ENCODE measurements around the gene SGSM2.
A peak's percentile ranks its signal among the peaks of the same experiment; 100 is the strongest.

SGSM2 gene

GRCh38 chr17:2335726-2336214 is 1.5 kb upstream of the SGSM2 start:
- peak overlapping the region; percentile 99 for H3K4me3 ChIP-seq (ENCODE audit: low read depth, low read length)

- H3K4me3 ChIP-seq (ENCODE audit: low read depth, low read length) = peak within 1 kb of the TSS; percentile 99
Observed at GRCh38 chr17:2336215-2336851, 968 bp upstream of the SGSM2 start, which contains the start of gene TSR1. TSS of gene TSR1 (minus strand) at chr17:2336457. CDS start at chr17:2336427, 30 bp downstream.

- H3K4me3 ChIP-seq (ENCODE audit: low read depth, low read length) = peak overlapping the region; percentile 99
Observed at GRCh38 chr17:2337544-2338314, 428 bp downstream of the SGSM2 start.

- H3K4me3 ChIP-seq (ENCODE audit: low read depth, low read length) = peak overlapping the region; percentile 99
Observed at GRCh38 chr17:2338315-2338657, 985 bp downstream of the SGSM2 start.

- H3K4me3 ChIP-seq (ENCODE audit: low read depth, low read length) = no peak overlapping the region
Observed at GRCh38 chr17:2343421-2343820, 6.1 kb downstream of the SGSM2 start.

GRCh38 chr17:2344528-2344927 is 7.2 kb downstream of the SGSM2 start:
- no peak overlapping the region for H3K4me3 ChIP-seq (ENCODE audit: low read depth, low read length)

- no peak overlapping the region for H3K4me3 ChIP-seq (ENCODE audit: low read depth, low read length)
Observed at GRCh38 chr17:2346475-2346874, 9.2 kb downstream of the SGSM2 start.

- H3K4me3 ChIP-seq (ENCODE audit: low read depth, low read length) = no peak overlapping the region
Observed at GRCh38 chr17:2347805-2348685, 10.7 kb downstream of the SGSM2 start.

- H3K4me3 ChIP-seq (ENCODE audit: low read depth, low read length) = no peak overlapping the region
Observed at GRCh38 chr17:2351269-2351668, 14.0 kb downstream of the SGSM2 start.

- H3K4me3 ChIP-seq (ENCODE audit: low read depth, low read length) = no peak overlapping the region
Observed at GRCh38 chr17:2354311-2354710, 17.0 kb downstream of the SGSM2 start.

- no peak overlapping the region for H3K4me3 ChIP-seq (ENCODE audit: low read depth, low read length)
Observed at GRCh38 chr17:2357237-2357636, 19.9 kb downstream of the SGSM2 start.

- H3K4me3 ChIP-seq (ENCODE audit: low read depth, low read length) = no peak overlapping the region
Observed at GRCh38 chr17:2357931-2358434, 20.7 kb downstream of the SGSM2 start.

- H3K4me3 ChIP-seq (ENCODE audit: low read depth, low read length) = no peak overlapping the region
Observed at GRCh38 chr17:2361010-2361760, 23.9 kb downstream of the SGSM2 start.

- H3K4me3 ChIP-seq (ENCODE audit: low read depth, low read length) = no peak overlapping the region
Observed at GRCh38 chr17:2362016-2362415, 24.7 kb downstream of the SGSM2 start.

- no peak overlapping the region for H3K4me3 ChIP-seq (ENCODE audit: low read depth, low read length)
Observed at GRCh38 chr17:2362416-2362815, 25.1 kb downstream of the SGSM2 start.

- H3K4me3 ChIP-seq (ENCODE audit: low read depth, low read length) = no peak overlapping the region
Observed at GRCh38 chr17:2362881-2363280, 25.6 kb downstream of the SGSM2 start.

GRCh38 chr17:2363318-2363717 is 26.0 kb downstream of the SGSM2 start:
- no peak overlapping the region for H3K4me3 ChIP-seq (ENCODE audit: low read depth, low read length)

GRCh38 chr17:2363851-2364762 is 26.8 kb downstream of the SGSM2 start:
- no peak overlapping the region for H3K4me3 ChIP-seq (ENCODE audit: low read depth, low read length)

- no peak overlapping the region for H3K4me3 ChIP-seq (ENCODE audit: low read depth, low read length)
Observed at GRCh38 chr17:2364763-2365116, 27.4 kb downstream of the SGSM2 start.

- H3K4me3 ChIP-seq (ENCODE audit: low read depth, low read length) = no peak overlapping the region
Observed at GRCh38 chr17:2365132-2365531, 27.8 kb downstream of the SGSM2 start.
